Measurements from ENCODE around the gene P2RY8.
A peak's percentile ranks its signal among the peaks of the same experiment; 100 is the strongest.

P2RY8 gene, protein sequence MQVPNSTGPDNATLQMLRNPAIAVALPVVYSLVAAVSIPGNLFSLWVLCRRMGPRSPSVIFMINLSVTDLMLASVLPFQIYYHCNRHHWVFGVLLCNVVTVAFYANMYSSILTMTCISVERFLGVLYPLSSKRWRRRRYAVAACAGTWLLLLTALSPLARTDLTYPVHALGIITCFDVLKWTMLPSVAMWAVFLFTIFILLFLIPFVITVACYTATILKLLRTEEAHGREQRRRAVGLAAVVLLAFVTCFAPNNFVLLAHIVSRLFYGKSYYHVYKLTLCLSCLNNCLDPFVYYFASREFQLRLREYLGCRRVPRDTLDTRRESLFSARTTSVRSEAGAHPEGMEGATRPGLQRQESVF

DNA sequence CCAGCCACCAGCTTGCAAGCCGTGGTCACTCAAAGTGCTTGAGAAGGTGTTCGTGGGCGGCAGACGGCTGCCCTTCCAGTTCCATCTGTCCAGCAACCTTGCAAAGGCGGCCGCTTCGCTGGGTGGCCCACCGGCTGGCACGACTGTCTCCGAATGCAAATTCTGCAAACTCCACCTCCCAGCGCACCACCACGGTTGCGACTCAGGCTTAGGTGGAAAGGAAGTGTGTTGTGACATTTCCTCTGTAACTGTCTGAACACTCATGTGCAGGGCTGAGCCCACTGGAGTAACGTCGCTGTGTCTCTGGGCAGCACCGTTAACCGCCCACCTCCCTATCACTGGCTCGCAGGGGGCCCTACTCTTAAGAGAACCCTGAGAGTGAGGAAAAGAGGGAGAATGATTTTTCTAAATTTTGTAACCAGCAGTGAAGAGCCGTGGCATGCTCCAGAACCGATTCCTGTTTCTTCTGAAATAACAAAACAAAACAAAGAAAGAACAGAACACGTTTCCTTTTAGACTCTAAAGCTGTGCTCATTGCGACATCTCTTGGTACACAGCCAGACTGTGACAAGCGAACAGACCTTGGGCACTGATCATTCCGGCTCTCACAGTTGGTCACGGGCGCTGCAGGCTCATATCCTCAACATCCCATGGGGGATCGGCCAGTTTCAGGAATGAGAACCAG is at the start of gene P2RY8:
Gene P2RY8, minus strand, starts transcription at position 155 of the 685 bp plus-strand sequence. CDS start 70,627 bp downstream, outside the sequence.
- TF ChIP-seq, protein P1, sequence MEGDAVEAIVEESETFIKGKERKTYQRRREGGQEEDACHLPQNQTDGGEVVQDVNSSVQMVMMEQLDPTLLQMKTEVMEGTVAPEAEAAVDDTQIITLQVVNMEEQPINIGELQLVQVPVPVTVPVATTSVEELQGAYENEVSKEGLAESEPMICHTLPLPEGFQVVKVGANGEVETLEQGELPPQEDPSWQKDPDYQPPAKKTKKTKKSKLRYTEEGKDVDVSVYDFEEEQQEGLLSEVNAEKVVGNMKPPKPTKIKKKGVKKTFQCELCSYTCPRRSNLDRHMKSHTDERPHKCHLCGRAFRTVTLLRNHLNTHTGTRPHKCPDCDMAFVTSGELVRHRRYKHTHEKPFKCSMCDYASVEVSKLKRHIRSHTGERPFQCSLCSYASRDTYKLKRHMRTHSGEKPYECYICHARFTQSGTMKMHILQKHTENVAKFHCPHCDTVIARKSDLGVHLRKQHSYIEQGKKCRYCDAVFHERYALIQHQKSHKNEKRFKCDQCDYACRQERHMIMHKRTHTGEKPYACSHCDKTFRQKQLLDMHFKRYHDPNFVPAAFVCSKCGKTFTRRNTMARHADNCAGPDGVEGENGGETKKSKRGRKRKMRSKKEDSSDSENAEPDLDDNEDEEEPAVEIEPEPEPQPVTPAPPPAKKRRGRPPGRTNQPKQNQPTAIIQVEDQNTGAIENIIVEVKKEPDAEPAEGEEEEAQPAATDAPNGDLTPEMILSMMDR (IDR thresholded peaks at IDR 0.05; ENCODE audit: low read length): peak; percentile 41
- TF ChIP-seq EZH2 (optimal IDR thresholded peaks at IDR 0.05; ENCODE audit: low read depth, low read length) (no peak), EZH2phosphoT487 (IDR thresholded peaks at IDR 0.05; ENCODE audit: low read length) (no peak)
- H3K79me2 ChIP-seq (ENCODE audit: low read length): peaks cover 29% of the 10 kb centered on the region
- no peaks in the 10 kb centered on the region for H3K36me3 ChIP-seq (replicated peaks; ENCODE audit: insufficient read depth, low read length)
- H3K9me3 ChIP-seq (replicated peaks; ENCODE audit: insufficient read depth, low read length): no peaks in the 10 kb centered on the region
- H3K9ac ChIP-seq (ENCODE audit: low read length): peak within 1 kb of the TSS; percentile 100
- H3K4me2 ChIP-seq (ENCODE audit: low read depth, low read length): peak within 1 kb of the TSS; percentile 88
- DNase-seq: peak; percentile 82
- H3F3A ChIP-seq (ENCODE audit: insufficient read depth, low read length): peaks cover 30% of the 10 kb centered on the region
- H3K4me3 ChIP-seq (ENCODE audit: low read length): peak within 1 kb of the TSS; percentile 80
- no peaks in the 10 kb centered on the region for H4K20me1 ChIP-seq (ENCODE audit: insufficient read depth, low read length)
- H3K9me2 ChIP-seq (replicated peaks; ENCODE audit: insufficient read depth, low read length): no peaks in the 10 kb centered on the region
- peak within 1 kb of the TSS; percentile 99 for H3K27ac ChIP-seq (ENCODE audit: low read length)
- peak within 1 kb of the TSS; percentile 61 for H2AFZ ChIP-seq (ENCODE audit: low read length)
- H3K27me3 ChIP-seq (replicated peaks; ENCODE audit: insufficient read depth, low read length): no peaks in the 10 kb centered on the region
- H3K4me1 ChIP-seq (ENCODE audit: low read length): no peaks in the 10 kb centered on the region

DNA sequence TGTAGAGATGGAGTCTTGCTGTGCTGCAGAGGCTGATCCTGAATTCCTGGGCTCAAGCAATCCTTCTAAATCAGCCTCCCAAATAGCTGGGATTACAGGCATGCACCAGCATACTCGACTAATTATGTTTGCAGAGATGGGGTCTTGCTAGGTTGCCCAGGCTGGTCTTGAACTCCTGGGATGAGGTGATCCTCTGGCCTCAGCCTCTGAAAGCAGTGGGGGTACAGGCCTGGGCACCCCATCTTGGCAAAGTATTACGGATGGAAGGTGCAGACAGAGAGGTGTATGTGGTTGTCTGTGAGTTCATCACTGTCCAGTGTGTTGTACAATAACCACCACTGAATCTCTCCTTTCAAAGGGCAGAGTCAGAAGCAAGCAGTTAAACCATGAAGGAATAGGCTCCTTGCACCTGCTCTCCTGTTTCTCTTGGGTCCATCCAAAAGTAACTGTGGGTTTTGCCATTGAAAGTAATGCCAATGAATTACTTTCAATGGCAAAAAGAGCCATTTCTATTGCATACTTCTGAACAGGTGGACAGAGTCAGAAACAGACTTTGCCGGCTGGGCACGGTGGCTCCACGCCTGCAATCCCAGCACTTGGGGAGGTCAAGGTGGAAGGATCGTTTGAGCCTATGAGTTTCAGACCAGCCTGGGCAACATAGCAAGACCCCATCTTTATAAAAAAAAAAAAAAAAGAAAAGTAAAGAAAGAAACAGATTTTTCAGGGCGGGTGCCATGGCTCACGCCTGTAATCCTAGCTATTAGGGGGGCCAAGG is 47.4 kb upstream of the P2RY8 start:
- H3K27ac ChIP-seq (ENCODE audit: low read length): peak overlapping the region; percentile 49
- H3K36me3 ChIP-seq (replicated peaks; ENCODE audit: insufficient read depth, low read length): no peaks in the 10 kb centered on the region
- TF ChIP-seq, protein P1 (IDR thresholded peaks at IDR 0.05; ENCODE audit: low read length): no peak
- TF ChIP-seq EZH2 (optimal IDR thresholded peaks at IDR 0.05; ENCODE audit: low read depth, low read length): no peak
- no peak for TF ChIP-seq EZH2phosphoT487 (IDR thresholded peaks at IDR 0.05; ENCODE audit: low read length)
- H3K27me3 ChIP-seq (replicated peaks; ENCODE audit: insufficient read depth, low read length): no peaks in the 10 kb centered on the region
- H3K4me3 ChIP-seq (ENCODE audit: low read length): no peak overlapping the region
- H3K9me3 ChIP-seq (replicated peaks; ENCODE audit: insufficient read depth, low read length): no peaks in the 10 kb centered on the region
- no peak overlapping the region for H3K9ac ChIP-seq (ENCODE audit: low read length)
- H3F3A ChIP-seq (ENCODE audit: insufficient read depth, low read length): peaks cover 10% of the 10 kb centered on the region
- no peak for DNase-seq
- H3K4me1 ChIP-seq (ENCODE audit: low read length): peaks cover 12% of the 10 kb centered on the region
- H2AFZ ChIP-seq (ENCODE audit: low read length): no peak overlapping the region
- no peaks in the 10 kb centered on the region for H3K79me2 ChIP-seq (ENCODE audit: low read length)
- H4K20me1 ChIP-seq (ENCODE audit: insufficient read depth, low read length): no peaks in the 10 kb centered on the region
- H3K4me2 ChIP-seq (ENCODE audit: low read depth, low read length): no peak overlapping the region
- no peaks in the 10 kb centered on the region for H3K9me2 ChIP-seq (replicated peaks; ENCODE audit: insufficient read depth, low read length)

DNA sequence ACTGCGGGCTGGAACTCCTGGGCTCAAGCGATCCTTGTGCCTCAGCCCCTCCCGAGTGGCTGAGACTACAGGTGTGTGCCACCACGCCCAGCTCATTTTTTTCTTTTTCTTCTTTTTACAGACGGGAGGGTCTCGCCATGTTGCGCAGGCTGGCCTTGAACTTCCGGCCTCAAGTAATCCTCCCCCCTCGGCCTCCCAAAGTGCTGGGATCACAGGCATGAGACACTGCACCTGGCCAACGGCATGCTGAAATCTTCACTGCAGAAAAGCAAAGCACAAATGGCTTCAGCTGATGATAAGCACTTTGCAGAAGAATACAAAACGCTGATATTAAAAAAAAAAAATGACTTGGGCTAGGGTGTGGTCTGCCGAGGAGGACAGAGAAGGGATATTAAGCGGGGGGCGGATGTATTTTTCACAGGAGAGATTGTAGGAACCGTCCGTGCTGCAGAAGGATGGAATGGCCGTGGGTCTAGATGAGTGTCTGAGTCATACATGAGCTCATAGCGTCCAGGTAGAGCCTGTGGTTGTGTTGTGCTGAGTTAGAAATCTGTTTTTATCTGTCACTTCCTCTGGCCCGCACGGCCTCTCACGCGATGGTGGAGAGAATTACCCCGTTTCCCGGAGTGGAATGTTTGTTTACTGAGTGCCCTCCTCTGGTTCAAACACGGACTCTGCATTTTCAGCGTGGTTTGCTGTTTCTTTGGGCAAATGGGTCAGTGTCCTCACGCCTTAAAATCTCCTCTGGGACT is 45.9 kb upstream of the P2RY8 start:
- H3K27ac ChIP-seq (ENCODE audit: low read length): peak overlapping the region; percentile 88
- peaks cover 10% of the 10 kb centered on the region for H3F3A ChIP-seq (ENCODE audit: insufficient read depth, low read length)
- H3K36me3 ChIP-seq (replicated peaks; ENCODE audit: insufficient read depth, low read length): no peaks in the 10 kb centered on the region
- peak; percentile 83 for DNase-seq
- peaks cover 12% of the 10 kb centered on the region for H3K4me1 ChIP-seq (ENCODE audit: low read length)
- H3K9ac ChIP-seq (ENCODE audit: low read length): peak overlapping the region; percentile 50
- H3K79me2 ChIP-seq (ENCODE audit: low read length): no peaks in the 10 kb centered on the region
- H2AFZ ChIP-seq (ENCODE audit: low read length): 0 out of 2 replicates have a peak overlapping the region, but pooled peaks have one; percentile 3
- no peaks in the 10 kb centered on the region for H3K9me2 ChIP-seq (replicated peaks; ENCODE audit: insufficient read depth, low read length)
- no peaks in the 10 kb centered on the region for H4K20me1 ChIP-seq (ENCODE audit: insufficient read depth, low read length)
- peak overlapping the region; percentile 41 for H3K4me3 ChIP-seq (ENCODE audit: low read length)
- TF ChIP-seq EZH2phosphoT487 (IDR thresholded peaks at IDR 0.05; ENCODE audit: low read length): no peak
- no peak for TF ChIP-seq EZH2 (optimal IDR thresholded peaks at IDR 0.05; ENCODE audit: low read depth, low read length)
- TF ChIP-seq, protein P1 (IDR thresholded peaks at IDR 0.05; ENCODE audit: low read length): no peak
- H3K9me3 ChIP-seq (replicated peaks; ENCODE audit: insufficient read depth, low read length): no peaks in the 10 kb centered on the region
- no peaks in the 10 kb centered on the region for H3K27me3 ChIP-seq (replicated peaks; ENCODE audit: insufficient read depth, low read length)
- H3K4me2 ChIP-seq (ENCODE audit: low read depth, low read length): peak overlapping the region; percentile 28; the same call in 1 of the 2 replicates

Data from MM.1S (cell line).